Suprapubic skin (tissue), 3 donors: Measurements from ENCODE around the gene LCT.

Experiments
- EP300 ChIP-seq: sonication (generic); formaldehyde crosslinking; IDR thresholded peaks from one replicate; pipeline ENCODE4 v1.6.1; 2017; ENCODE audit warnings: antibody characterized with exemption
- TF ChIP-seq, protein P1 (sequence below), 2 donors: fragments of 200-600 bp in 1 of 2; fragments of 450-650 bp in 1 of 2; sonication (generic) in 1 of 2; IDR thresholded peaks; one replicate each; pipeline ENCODE4 v1.5.1; 2016 to 2019; ENCODE audit warnings: antibody characterized with exemption in 2 of 2, mild to moderate bottlenecking in 1 of 2, moderate library complexity in 1 of 2

DNA sequence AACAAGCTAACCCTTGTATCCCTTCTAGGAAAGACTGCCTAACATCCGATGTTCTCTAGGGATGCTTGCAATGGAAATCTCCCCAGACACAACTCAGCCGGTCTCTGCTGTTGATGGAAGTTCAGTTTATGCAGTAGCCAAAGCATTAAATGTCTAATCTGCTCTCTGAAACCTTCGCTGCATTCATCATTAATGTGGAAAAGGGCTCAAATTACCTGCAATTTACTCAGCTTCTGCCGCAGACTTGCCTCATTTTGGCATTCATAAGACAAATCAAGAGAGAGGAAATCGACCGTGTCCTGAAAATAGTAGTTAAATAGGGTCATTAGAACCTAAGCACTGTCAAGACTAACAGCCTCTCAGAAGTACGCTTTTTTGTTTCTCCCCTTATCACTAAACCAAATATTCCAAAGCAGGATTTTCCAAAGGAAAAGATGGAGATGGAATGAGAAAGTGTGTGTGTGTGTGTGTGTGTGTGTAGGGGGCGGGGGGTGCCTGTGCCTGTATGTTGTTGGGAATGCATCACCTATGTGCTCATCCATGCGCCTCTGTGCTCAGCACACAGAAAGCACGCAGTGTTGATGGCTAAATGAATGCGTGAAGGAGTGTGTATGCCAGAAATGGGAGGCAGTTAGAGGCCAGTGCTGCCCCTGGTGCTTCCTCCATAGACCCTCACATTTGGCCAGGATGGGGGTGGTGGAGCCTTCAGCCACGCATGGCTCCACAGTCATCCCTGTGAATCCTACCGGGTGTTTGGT lies 7.4 kb downstream of the LCT start:
- TF ChIP-seq, protein P1, sequence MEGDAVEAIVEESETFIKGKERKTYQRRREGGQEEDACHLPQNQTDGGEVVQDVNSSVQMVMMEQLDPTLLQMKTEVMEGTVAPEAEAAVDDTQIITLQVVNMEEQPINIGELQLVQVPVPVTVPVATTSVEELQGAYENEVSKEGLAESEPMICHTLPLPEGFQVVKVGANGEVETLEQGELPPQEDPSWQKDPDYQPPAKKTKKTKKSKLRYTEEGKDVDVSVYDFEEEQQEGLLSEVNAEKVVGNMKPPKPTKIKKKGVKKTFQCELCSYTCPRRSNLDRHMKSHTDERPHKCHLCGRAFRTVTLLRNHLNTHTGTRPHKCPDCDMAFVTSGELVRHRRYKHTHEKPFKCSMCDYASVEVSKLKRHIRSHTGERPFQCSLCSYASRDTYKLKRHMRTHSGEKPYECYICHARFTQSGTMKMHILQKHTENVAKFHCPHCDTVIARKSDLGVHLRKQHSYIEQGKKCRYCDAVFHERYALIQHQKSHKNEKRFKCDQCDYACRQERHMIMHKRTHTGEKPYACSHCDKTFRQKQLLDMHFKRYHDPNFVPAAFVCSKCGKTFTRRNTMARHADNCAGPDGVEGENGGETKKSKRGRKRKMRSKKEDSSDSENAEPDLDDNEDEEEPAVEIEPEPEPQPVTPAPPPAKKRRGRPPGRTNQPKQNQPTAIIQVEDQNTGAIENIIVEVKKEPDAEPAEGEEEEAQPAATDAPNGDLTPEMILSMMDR (IDR thresholded peaks at IDR 0.05) = no peak
- TF ChIP-seq EP300 = no peak
